GM19452 (cell line): Measurements from ENCODE around the gene MNDA.

ENCODE experiments used
- ATAC-seq: cut with Tn5 transposase; IDR thresholded peaks from one replicate; pipeline ENCODE4 v1.9.1; 2021; ENCODE audit not compliant: unreplicated experiment

Gene MNDA

DNA sequence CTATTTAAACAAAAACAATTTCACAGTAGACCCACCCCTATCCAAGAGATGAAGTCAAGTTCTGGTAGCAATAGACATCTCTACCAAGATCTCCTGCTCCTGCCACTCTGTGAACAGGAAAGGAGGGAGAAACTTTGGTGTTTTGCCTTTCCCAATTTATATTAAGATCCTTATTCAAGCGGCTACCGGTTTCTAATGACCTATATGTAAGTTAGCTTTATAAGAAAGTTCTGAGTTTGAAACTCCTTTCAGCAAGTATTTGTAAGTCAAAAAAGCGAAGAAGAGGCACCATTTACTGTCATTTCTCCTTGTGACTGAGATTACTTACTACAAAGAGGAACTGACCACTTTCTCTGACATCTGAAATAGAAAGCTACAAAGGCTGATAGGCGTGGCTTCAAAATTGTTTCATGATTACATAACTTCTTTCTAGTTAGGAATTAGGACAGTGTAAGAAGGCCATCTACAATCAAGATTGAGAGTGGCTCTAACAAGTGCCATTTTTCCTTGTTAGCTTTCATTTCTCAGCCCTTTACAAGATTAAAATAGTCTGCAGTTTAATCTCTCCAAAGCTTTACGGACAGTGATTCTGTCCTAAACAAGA, at the start of gene MNDA:
Gene MNDA, plus strand, starts transcription at position 448 of the 604 bp plus-strand sequence. CDS start 10,803 bp downstream, outside the sequence.
- ATAC-seq = peak; percentile 90

DNA sequence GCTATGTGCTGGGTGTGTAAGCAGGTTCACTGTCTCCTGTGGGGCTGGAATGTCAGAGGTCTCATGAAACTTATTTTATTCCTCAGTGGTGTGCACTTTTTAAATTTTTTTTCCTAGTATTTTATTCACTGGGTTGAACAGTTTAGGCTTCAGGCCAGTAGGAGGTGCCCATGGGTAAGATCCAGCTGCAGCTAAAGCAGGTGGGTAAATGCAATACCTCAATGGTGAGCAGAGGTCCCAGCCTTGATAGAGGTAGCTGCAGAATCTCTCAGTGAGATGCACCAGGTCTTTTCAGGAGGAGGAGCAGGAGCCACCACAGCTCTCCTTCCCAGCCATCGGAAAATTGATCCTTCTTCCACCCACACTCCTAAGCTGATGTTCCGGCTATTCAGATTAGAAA, 37.5 kb upstream of the MNDA start:
- ATAC-seq = no peak

DNA sequence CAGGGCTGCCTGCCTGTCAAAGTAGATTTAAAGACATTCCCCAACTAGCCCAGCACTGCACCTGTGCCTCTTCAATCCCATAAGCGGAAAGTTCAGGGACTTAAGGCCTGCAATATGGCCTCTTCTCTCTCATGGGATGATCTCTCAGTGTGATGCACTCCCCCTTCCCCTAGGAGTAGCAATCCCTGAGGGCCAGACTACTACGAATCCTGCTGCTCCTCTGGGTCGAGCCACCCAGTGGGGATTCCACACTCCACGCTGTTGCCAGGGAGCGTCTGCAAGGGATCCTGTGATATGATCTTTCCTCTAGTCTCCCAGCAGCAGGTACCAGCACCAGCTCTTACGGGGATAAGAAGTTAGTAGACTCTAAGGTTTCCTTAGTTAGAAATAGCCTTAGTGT, 36.9 kb upstream of the MNDA start:
- ATAC-seq = no peak

DNA sequence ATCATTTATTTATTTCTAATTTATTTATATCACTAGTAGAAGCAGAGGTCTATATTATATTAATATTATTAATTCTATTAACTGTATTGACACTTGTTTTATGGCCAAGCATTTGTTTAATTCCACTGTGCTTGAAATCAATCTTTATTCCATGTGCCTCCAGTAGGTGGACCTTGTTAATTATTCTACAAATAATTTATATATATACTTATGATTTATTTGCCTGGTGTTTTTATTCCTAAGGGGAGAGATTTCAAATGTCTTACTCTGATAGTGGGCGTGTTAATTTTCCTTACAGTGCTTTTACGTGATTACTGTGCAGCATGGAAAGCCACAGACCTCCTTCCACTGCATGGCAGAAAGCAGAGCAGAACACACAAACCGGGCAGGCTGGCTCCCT, 32.6 kb upstream of the MNDA start:
- ATAC-seq = no peak

DNA sequence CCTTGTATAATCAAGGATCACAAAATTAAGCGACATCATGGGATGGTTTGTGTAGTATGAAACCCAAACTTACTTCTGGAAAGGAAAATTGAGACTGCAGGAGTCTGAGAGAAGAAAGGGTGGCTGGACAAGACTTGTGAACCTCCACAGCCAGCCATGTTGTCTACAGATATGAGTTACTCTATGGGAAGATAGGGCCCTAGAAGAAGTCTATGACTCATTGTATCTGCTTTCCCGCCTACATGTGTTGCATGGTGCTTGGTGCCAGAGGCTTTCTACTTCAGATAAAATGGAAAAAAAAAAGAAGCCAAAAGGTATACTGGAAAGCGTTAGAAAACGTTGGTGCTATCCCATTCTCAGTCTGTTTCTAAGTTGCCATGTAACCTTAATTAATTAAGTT, 31.5 kb upstream of the MNDA start:
- no peak for ATAC-seq

DNA sequence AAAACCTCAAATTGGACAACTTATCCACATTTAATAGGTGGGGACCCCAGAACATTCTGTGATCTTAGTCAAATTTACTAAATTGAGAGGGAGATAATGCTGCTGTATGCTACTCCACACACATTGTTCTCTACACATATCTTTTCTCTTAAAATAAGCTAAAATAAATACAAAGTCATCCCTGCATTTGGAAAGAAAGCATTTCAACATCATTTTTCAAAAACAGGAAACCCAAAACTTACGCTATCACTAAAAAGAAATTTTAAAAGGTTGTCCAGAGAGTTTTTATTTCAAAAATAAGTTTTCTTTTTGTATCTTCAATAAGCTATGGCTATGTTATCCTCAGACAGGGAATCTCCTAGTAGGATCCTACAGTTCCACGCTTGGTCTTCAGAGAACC, 30.6 kb upstream of the MNDA start:
- no peak for ATAC-seq

DNA sequence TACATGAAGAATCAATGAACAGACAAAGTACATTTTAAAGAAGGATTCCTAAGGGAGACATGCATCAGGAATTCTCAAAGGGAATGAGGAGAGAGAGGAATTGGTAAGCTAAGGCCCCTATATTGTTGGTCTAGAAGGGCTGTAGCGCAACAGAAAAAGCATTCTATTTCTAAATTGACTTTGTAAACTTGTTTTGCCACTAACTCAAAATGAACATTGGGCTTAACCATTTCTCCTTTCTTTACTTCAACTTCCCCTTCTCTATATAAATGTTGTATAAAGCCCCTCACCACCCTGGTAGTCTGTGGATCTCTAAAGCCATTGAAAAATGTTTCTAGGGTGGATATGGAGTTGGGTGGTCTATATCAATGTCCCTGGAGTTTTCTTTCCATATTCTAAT, 29.8 kb upstream of the MNDA start:
- ATAC-seq = no peak

DNA sequence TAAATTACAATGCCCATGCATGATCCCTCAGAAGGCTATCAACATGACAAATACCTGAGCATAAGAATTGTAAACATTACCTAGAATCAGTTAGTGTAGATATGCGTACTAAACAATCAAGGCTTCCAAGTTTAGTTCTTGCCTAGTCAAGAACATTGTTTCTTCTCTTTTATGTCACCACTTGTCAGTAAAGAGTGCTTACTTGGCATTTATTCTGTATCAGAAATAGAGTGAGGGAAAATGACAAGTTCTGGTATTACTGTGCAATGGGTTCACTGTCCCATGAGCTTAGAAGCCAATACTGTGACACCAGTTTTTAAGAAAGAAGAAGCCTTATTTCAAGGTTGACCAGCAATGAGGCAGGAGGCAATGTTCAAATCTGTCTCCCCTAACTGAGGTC, 27.5 kb upstream of the MNDA start:
- ATAC-seq = no peak

DNA sequence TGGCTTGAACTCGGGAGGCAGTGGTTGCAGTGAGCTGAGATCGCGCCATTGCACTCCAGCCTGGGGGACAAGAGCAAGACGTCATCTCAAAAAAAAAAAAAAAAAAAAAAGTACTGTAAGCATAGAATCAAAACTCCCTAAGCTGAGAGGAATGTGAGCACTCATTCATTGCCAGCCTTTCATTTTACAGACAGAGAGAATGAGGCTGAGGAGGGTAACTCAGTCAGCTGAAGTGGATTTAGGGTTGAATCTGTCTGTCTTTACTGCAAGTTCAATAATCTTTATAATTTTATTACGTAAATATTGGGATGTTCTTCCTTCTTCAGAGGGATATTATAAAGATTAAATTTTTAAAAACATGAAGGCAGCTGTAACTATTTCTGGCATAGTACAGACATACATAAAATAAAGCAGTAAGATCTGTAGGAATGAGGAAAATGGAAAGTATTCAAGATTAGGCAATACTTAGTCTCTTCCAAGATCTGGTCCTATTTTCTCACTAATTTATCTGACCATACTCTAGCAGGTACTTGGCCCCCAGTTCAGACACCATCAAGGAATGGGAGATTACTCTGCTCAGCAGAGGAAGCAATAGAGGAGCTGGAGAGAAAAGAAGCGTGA, 24.1 kb upstream of the MNDA start:
- no peak for ATAC-seq

DNA sequence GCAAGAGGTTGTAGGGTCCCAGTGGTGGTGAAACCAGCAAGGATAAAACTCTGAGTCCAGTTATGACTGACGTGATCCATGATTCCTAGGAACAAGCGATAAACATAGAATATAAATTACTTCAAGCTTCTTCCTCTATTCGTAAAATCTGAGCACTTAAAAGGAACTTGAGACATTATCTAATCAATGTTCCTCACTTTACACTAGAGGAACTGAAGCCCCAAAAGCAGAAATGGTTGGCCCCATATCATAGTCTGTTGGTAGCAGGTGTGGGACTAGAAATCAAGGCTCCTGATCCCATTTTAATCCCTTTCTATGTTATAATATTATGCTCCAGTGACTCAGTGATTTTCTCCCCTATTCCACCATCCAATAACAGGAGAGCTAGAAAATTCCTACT, 21.9 kb upstream of the MNDA start:
- no peak for ATAC-seq

DNA sequence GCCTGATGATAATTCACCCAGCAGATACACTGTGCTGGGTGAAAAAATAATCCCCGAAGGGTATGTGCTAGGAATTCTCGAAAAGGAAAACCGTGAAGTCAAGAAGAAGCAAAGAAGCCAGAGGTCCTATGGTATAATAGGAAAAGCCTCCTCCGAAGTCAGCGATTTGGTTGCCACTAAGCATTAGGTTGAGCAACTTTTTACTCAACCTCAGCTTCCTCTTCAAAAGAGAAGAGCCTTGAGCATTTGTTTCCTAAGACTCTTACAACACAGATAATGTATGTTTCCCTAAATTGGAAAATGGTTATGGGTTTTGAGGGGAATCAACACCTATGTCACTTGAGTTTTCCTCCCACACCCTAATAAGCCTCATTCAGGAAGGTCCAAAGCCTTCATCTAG, 21.3 kb upstream of the MNDA start:
- ATAC-seq = no peak

DNA sequence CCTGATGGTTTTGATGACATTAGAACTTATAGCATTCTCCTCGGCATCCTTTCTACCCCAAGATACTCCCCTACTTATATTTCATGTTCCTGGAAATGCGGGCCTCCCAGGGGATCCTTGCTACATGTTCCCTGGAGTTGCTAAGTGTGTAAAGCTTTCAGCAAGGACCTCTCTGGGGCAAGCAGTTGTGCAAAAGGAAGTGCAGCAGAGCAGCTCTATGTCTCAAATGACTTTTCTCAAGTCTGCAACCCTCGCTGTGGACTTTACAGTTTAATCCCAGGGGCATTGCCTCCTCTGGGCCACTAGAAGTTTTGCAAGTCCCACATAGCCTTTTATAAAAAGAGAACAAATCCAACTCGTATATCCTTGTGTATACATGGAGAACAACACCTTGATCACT, 20.8 kb upstream of the MNDA start:
- no peak for ATAC-seq

DNA sequence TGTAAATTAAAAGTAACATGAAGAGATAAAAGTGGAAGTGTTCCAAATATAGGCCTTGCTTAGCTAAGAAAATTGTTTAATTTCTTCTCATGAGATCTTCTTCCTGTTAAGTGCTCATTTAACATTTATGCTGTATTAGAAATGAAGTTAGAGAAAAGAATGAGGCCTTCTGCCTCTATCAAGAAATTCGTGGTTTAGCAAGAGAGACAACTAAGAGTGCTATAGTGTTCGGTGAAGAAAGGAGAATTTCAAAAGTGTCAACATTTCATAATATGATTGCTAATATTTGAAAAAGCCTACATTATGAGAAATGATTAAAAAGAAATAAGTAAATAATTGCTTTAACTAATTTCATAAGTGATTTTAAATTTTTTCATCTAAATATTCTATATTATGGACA, 18.8 kb upstream of the MNDA start:
- ATAC-seq = no peak

DNA sequence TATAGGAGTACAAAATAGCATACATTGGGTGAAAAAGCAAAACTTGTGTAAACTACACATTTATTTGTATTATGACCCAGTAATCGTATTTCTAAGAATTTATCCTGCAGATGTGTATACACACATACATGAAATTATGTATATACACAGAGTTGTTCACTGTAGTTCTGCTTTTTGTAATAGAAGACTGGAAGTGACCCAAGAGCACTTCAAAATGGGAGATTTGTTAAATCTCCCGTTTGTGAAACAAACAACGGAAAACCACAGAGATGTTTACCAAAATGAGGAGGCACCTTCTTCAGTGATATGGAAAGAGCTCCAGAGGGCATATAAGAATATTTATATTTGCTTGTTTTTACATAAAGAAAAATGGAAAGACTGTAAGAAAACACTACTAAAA, 18.0 kb upstream of the MNDA start:
- ATAC-seq = no peak

DNA sequence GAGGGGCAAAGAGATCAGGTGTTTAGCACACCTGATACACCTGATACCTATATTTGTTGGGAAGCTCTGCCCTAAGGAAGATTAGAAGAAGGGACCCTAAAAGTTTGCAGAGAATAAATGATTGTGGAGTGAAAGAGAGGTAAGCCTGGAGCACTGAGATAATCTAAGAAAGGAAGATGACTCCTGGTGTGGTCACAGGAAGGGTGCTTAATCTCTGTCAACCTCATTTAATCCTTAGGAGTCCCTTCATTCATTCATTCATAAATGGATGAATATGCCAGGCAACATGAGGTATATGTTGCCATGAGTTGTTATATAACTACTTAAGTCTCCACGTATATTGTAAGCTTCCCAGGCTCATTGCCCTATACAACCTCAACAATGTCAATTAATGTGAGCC, 16.2 kb upstream of the MNDA start:
- no peak for ATAC-seq

DNA sequence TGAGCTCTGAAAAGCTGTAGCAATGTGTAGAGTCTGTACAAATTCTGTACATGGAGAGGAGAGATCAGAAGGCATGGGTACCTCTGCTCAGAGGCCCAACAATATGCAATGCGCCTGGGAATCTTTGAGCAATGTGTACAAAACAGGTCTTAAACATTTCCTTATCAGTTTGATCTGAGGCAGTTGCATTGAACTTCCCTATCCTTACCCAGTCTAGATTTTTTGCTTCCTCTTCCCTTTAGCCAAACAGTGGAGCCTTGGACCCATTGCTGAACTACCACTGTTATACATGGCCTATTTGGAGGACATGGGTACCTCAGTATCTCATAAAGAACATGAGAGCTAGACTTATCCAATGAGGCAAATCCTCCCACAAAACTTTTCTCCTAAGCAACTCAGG, 12.6 kb upstream of the MNDA start:
- ATAC-seq = no peak

DNA sequence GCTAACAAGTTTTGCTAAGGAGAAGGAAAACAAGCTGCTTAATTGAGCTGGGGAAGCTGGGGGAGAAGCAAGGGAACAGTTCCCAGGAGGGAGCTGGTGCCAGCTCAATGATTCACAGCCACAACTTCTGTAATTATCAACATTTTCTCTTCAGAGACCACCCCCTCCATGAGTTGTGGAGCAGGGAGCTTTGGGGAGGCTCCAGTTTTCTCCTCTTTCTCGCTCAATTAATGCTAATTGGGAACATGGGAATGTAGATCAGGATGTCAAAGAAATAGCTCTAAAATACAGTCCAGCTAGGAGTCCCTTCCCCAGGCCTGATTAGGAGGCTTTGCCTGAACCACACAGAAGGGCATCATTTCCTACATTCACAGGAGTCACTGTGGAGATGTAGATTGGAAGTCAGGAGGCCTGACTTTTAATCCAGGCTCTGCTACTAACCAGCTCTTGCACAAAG, 12.1 kb upstream of the MNDA start:
- ATAC-seq = peak; percentile 28

DNA sequence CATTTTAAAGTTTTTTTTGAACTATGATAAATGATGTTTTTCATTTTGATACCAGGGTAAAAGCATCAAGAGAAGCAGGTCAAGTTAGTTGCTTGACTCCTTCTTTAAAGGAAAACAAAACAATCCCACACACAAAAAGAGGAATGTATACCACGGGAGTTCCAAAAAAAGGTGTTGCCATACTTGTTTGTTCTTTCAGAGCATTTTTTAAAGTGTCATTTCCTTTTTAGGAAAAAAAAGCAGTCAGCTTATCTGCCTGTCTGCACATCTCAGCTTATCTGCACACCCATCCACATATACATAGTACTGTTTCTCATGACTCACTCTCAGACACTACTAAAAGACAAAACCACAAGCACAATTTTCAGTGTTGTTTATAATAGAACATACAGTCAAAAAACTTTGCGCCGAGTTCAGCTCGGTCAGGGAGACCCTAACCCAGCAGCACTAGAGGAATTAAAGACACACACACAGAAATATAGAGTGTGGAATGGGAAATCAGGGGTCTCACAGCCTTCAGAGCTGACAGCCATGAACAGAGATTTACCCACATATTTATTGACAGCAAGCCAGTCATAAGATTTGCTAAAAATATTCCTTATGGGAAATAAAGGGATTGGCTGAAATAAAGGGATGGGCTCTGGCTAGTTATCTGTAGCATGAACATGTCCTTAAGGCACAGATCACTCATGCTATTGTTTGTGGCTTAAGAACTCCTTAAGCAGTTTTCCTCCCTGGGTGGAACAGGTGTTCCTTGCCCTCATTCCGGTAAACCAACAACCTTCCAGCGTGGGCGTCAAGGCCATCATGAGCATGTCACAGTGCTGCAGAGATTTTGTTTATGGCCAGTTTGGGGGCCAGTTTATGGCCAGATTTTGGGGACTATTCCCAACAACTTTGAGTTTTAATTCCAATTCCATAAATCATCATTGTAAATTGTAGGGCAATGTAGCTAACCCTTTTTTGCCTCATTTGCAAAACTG, 11.4 kb upstream of the MNDA start:
- peak; percentile 82 for ATAC-seq

DNA sequence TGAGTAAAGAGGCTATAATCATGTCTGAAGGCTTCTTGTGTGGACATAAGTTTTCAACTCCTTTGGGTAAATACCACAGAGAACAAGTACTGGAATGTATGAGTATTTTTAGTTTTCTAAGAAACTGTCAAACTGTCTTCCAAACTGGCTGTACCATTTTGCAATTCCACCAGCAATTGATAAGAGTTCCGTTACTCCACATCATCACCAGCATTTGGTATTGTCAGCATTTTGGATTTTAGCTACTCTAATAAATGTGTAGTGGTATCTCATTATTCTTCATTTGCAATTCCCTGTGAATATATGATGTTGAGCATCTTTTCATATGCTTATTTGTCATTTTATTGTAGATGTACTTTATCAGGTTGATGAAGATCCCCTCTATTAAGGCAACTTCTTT, 9.4 kb upstream of the MNDA start:
- ATAC-seq = no peak

DNA sequence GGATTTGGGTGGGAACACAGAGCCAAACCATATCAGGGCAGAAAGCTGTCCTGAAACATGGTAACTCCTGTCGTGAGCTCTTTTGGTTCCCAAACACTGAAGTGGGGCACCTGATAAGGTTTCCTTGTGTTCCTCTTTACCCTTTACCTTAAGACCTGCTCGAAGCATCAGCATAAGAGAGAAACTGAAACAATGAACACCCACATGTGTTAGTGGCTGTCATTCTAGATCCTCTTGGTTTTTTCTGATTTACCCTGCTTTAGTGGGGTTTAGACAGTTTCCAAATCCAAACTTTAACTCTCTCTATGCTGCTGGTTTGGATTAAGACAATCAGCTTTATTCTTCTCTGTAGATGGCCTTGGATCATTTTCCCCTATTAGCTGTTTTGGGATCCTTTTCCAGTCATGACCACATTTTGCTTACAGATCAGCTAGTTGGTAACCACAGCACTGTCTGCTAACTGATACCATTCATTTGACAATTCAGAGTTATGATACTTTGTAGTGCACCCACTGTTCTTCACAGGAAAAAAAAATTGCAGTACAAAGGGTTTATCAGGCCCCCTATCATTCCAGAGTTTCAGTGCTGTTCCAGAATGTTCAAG, 975 bp upstream of the MNDA start:
- peak; percentile 53 for ATAC-seq

DNA sequence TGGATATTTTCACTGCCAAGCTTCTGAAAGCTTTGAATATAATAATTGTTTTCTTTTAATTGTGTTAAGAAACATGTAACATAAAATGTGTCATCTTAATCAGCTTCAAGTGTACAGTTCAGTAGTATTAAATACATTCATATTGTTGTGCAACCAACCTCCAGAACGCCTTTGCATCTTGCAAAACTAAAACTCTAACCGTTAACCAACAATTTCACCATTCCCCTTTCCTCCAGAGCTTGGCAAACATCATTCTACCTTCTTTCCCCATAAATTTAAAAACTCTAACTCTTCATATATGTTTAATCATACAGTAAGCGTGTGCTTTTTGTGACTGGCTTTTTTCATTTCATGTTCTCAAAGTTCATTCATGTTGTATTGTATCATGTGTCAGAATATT, 2.1 kb downstream of the MNDA start:
- no peak for ATAC-seq

DNA sequence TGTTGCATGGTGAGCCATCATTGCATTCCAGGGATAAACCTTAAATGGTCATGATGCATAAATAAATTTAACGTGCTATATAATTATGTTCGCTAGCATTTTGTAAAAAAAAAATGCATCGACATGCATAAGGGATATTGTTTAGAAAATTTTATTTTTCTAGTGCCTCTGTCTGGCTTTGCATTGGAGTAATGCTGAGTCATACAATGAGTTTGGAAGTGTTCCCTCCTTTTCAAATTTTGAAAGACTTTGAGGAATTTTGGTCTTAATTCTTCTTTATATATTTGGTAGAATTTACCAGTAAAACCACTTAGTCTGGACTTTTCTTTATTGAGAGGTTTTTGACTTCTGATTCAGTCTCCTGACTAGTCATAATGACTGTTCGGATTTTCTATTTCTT, 4.9 kb downstream of the MNDA start:
- ATAC-seq = no peak
